ENCODE measurements around the gene PTPRM.

GRCh38 chr18:8413189-8413588, 846.1 kb downstream of the PTPRM start:
- TF ChIP-seq CTCF (IDR thresholded peaks at IDR 0.05) (no peak), POLR2A (IDR thresholded peaks at IDR 0.05) (no peak)
